ENCODE data around the gene ZNF850.

Gene ZNF850

GRCh38 chr19:36686365-36687213 is 86.0 kb downstream of the ZNF850 start:
- TF ChIP-seq ZFX (IDR thresholded peaks at IDR 0.05) (no peak), CTCF (conservative IDR thresholded peaks at IDR 0.05) (no peak)
- H3K27ac ChIP-seq: peak overlapping the region; percentile 79

- TF ChIP-seq ZFX (IDR thresholded peaks at IDR 0.05) (no peak), CTCF (conservative IDR thresholded peaks at IDR 0.05) (no peak)
- H3K27ac ChIP-seq: no peak overlapping the region
These were observed 86.8 kb downstream of the ZNF850 start for GRCh38 chr19:36685835-36686234.

- TF ChIP-seq ZFX (IDR thresholded peaks at IDR 0.05): no peak
- TF ChIP-seq CTCF (conservative IDR thresholded peaks at IDR 0.05): no peak
- H3K27ac ChIP-seq: no peak overlapping the region
These were observed 93.2 kb downstream of the ZNF850 start for GRCh38 chr19:36679455-36679854.

GRCh38 chr19:36674201-36674600 is 98.4 kb downstream of the ZNF850 start:
- no peak for TF ChIP-seq ZFX (IDR thresholded peaks at IDR 0.05)
- no peak for TF ChIP-seq CTCF (conservative IDR thresholded peaks at IDR 0.05)
- no peak overlapping the region for H3K27ac ChIP-seq

GRCh38 chr19:36672368-36672767 is 100.2 kb downstream of the ZNF850 start:
- TF ChIP-seq CTCF (conservative IDR thresholded peaks at IDR 0.05): no peak
- no peak for TF ChIP-seq ZFX (IDR thresholded peaks at IDR 0.05)

GRCh38 chr19:36668646-36669045 is 104.0 kb downstream of the ZNF850 start:
- TF ChIP-seq ZFX (IDR thresholded peaks at IDR 0.05) (no peak), CTCF (conservative IDR thresholded peaks at IDR 0.05) (no peak)
- H3K27ac ChIP-seq: no peak overlapping the region

More at GRCh38 chr19:36672368-36672767, 100.2 kb downstream of the ZNF850 start:
- no peak overlapping the region for H3K27ac ChIP-seq

GRCh38 chr19:36665832-36666231 is 106.8 kb downstream of the ZNF850 start:
- H3K27ac ChIP-seq: peak overlapping the region; percentile 65
- TF ChIP-seq CTCF (conservative IDR thresholded peaks at IDR 0.05): no peak
- TF ChIP-seq ZFX (IDR thresholded peaks at IDR 0.05): no peak
